ENCODE measurements around the gene SNRK.

SNRK gene

GRCh38 chr3:43266451-43266850 lies 19.9 kb upstream of the SNRK start:
- TF ChIP-seq SIN3A (IDR thresholded peaks at IDR 0.05; ENCODE audit: borderline replicate concordance, insufficient read depth, low read length): no peak
- TF ChIP-seq REST (IDR thresholded peaks at IDR 0.05; ENCODE audit: insufficient read depth in 1 of 2, low read depth in 2 of 2, low read length in 2 of 2): no peak
- no peak for TF ChIP-seq FOXP2 (optimal IDR thresholded peaks at IDR 0.05; ENCODE audit: borderline replicate concordance, extremely low read depth, extremely low read length, insufficient read depth)
- no peak for TF ChIP-seq POLR2AphosphoS5 (IDR thresholded peaks at IDR 0.05; ENCODE audit: low read depth, low read length)
- TF ChIP-seq TAF1 (IDR thresholded peaks at IDR 0.05; ENCODE audit: borderline replicate concordance, insufficient read depth, low read length): no peak

GRCh38 chr3:43266995-43267394 lies 19.3 kb upstream of the SNRK start:
- TF ChIP-seq FOXP2 (optimal IDR thresholded peaks at IDR 0.05; ENCODE audit: borderline replicate concordance, extremely low read depth, extremely low read length, insufficient read depth) (no peak), POLR2AphosphoS5 (IDR thresholded peaks at IDR 0.05; ENCODE audit: low read depth, low read length) (no peak), TAF1 (IDR thresholded peaks at IDR 0.05; ENCODE audit: borderline replicate concordance, insufficient read depth, low read length) (no peak), REST (IDR thresholded peaks at IDR 0.05; ENCODE audit: insufficient read depth in 1 of 2, low read depth in 2 of 2, low read length in 2 of 2) (no peak)

- no peak for TF ChIP-seq TAF1 (IDR thresholded peaks at IDR 0.05; ENCODE audit: borderline replicate concordance, insufficient read depth, low read length)
- TF ChIP-seq REST (IDR thresholded peaks at IDR 0.05; ENCODE audit: insufficient read depth in 1 of 2, low read depth in 2 of 2, low read length in 2 of 2): no peak
- no peak for TF ChIP-seq SIN3A (IDR thresholded peaks at IDR 0.05; ENCODE audit: borderline replicate concordance, insufficient read depth, low read length)
- TF ChIP-seq FOXP2 (optimal IDR thresholded peaks at IDR 0.05; ENCODE audit: borderline replicate concordance, extremely low read depth, extremely low read length, insufficient read depth): no peak
- TF ChIP-seq POLR2AphosphoS5 (IDR thresholded peaks at IDR 0.05; ENCODE audit: low read depth, low read length): no peak
Measured at GRCh38 chr3:43268636-43269035, 17.7 kb upstream of the SNRK start.

- no peak for TF ChIP-seq POLR2AphosphoS5 (IDR thresholded peaks at IDR 0.05; ENCODE audit: low read depth, low read length)
- no peak for TF ChIP-seq SIN3A (IDR thresholded peaks at IDR 0.05; ENCODE audit: borderline replicate concordance, insufficient read depth, low read length)
- no peak for TF ChIP-seq REST (IDR thresholded peaks at IDR 0.05; ENCODE audit: insufficient read depth in 1 of 2, low read depth in 2 of 2, low read length in 2 of 2)
- TF ChIP-seq TAF1 (IDR thresholded peaks at IDR 0.05; ENCODE audit: borderline replicate concordance, insufficient read depth, low read length): no peak
- no peak for TF ChIP-seq FOXP2 (optimal IDR thresholded peaks at IDR 0.05; ENCODE audit: borderline replicate concordance, extremely low read depth, extremely low read length, insufficient read depth)
Measured at GRCh38 chr3:43270078-43270477, 16.3 kb upstream of the SNRK start.

GRCh38 chr3:43273416-43273815 lies 12.9 kb upstream of the SNRK start:
- TF ChIP-seq TAF1 (IDR thresholded peaks at IDR 0.05; ENCODE audit: borderline replicate concordance, insufficient read depth, low read length) (no peak), SIN3A (IDR thresholded peaks at IDR 0.05; ENCODE audit: borderline replicate concordance, insufficient read depth, low read length) (no peak), FOXP2 (optimal IDR thresholded peaks at IDR 0.05; ENCODE audit: borderline replicate concordance, extremely low read depth, extremely low read length, insufficient read depth) (no peak), POLR2AphosphoS5 (IDR thresholded peaks at IDR 0.05; ENCODE audit: low read depth, low read length) (no peak), REST (IDR thresholded peaks at IDR 0.05; ENCODE audit: insufficient read depth in 1 of 2, low read depth in 2 of 2, low read length in 2 of 2) (no peak)

Data from PFSK-1 (cell line).